WI38 (cell line): Measurements from ENCODE around the gene CHD1.

ENCODE experiments used
- H3K4me3 ChIP-seq: 2 replicates; pipeline ENCODE4 v1.5.1; 2011; ENCODE audit warnings: low read depth, mild to moderate bottlenecking, control low read depth, low read length
- CTCF ChIP-seq: IDR thresholded peaks from 2 replicates; pipeline ENCODE4 v1.5.1; 2012; ENCODE audit warnings: low read depth, mild to moderate bottlenecking, control low read depth, low read length

Gene CHD1

GRCh38 chr5:98891591-98891990, 37.2 kb downstream of the CHD1 start:
- no peak for TF ChIP-seq CTCF
- no peak overlapping the region for H3K4me3 ChIP-seq

GRCh38 chr5:98880598-98880997, 48.2 kb downstream of the CHD1 start:
- TF ChIP-seq CTCF = no peak

GRCh38 chr5:98880151-98880550, 48.7 kb downstream of the CHD1 start:
- TF ChIP-seq CTCF = no peak
- no peak overlapping the region for H3K4me3 ChIP-seq

More at GRCh38 chr5:98880598-98880997, 48.2 kb downstream of the CHD1 start:
- no peak overlapping the region for H3K4me3 ChIP-seq

GRCh38 chr5:98877600-98877999, 51.2 kb downstream of the CHD1 start:
- no peak overlapping the region for H3K4me3 ChIP-seq
- no peak for TF ChIP-seq CTCF

GRCh38 chr5:98872674-98873073, 56.1 kb downstream of the CHD1 start:
- no peak for TF ChIP-seq CTCF
- H3K4me3 ChIP-seq = no peak overlapping the region

GRCh38 chr5:98865690-98866089, 63.1 kb downstream of the CHD1 start:
- H3K4me3 ChIP-seq = no peak overlapping the region
- no peak for TF ChIP-seq CTCF

- no peak for TF ChIP-seq CTCF
- H3K4me3 ChIP-seq = no peak overlapping the region
Observed at GRCh38 chr5:98847054-98847453, 81.8 kb downstream of the CHD1 start.
